Fibroblast of pulmonary artery (primary cell): ENCODE results near the gene ARAF.

ENCODE experiments used
- DNase-seq: peaks from one replicate; pipeline ENCODE4 v3.0.0-alpha.2; 2010; ENCODE audit warnings: low read depth
- H3K4me3 ChIP-seq: replicated peaks from 2 replicates; pipeline ENCODE4 v1.5.1; 2011; ENCODE audit warnings: low read depth, mild to moderate bottlenecking, control low read depth, low read length, moderate library complexity
- TF ChIP-seq, protein P1 (sequence below): IDR thresholded peaks from 2 replicates; pipeline ENCODE4 v1.5.1; 2011; ENCODE audit warnings: mild to moderate bottlenecking, control low read depth, low read length, inconsistent platforms; ENCODE audit errors: missing control alignments

ARAF gene

DNA sequence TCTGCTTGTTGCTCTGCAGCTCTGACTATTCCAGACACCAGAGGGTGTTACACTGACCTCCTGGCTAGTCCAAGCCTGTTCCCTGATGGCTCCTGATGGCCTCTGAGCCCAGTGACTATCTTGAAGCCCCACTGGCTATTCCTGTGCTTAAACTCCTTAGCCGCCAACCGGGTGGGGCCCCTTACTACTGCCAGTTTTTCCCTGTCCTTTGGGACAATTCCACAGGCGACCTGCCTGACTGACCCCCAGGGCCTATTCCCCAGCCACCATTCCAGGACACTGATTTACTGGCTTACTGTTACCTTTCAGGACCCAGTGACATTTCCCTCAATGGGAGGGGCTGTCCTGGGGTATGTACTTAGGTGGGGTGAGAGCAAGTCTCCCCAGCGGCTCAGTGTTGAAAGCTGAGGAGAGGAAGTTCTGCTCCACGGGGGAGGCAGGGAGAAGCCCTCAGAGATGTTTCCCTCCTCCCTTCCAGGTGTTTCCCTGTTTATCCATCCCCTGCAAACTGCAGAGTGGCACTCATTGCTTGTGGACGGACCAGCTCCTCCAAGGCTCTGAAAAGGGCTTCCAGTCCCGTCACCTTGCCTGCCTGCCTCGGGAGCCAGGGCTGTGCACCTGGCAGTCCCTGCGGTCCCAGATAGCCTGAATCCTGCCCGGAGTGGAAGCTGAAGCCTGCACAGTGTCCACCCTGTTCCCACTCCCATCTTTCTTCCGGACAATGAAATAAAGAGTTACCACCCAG lies 25.2 kb downstream of the ARAF start:
- DNase-seq: no peak
- H3K4me3 ChIP-seq: peak overlapping the region; percentile 77
- TF ChIP-seq, protein P1, sequence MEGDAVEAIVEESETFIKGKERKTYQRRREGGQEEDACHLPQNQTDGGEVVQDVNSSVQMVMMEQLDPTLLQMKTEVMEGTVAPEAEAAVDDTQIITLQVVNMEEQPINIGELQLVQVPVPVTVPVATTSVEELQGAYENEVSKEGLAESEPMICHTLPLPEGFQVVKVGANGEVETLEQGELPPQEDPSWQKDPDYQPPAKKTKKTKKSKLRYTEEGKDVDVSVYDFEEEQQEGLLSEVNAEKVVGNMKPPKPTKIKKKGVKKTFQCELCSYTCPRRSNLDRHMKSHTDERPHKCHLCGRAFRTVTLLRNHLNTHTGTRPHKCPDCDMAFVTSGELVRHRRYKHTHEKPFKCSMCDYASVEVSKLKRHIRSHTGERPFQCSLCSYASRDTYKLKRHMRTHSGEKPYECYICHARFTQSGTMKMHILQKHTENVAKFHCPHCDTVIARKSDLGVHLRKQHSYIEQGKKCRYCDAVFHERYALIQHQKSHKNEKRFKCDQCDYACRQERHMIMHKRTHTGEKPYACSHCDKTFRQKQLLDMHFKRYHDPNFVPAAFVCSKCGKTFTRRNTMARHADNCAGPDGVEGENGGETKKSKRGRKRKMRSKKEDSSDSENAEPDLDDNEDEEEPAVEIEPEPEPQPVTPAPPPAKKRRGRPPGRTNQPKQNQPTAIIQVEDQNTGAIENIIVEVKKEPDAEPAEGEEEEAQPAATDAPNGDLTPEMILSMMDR: no peak

GRCh38 chrX:47587091-47587891 lies 26.3 kb downstream of the ARAF start:
- no peak overlapping the region for H3K4me3 ChIP-seq
- DNase-seq: peak; percentile 56
- TF ChIP-seq, protein P1: no peak

- no peak overlapping the region for H3K4me3 ChIP-seq
- TF ChIP-seq, protein P1: no peak
- peak; percentile 54 for DNase-seq
Measured at GRCh38 chrX:47587906-47588735, 27.1 kb downstream of the ARAF start.

- H3K4me3 ChIP-seq: no peak overlapping the region
- TF ChIP-seq, protein P1: no peak
- DNase-seq: no peak
Measured at GRCh38 chrX:47590984-47591383, 30.0 kb downstream of the ARAF start.

- H3K4me3 ChIP-seq: no peak overlapping the region
- no peak for DNase-seq
- TF ChIP-seq, protein P1: no peak
Measured at GRCh38 chrX:47593522-47593921, 32.5 kb downstream of the ARAF start.

DNA sequence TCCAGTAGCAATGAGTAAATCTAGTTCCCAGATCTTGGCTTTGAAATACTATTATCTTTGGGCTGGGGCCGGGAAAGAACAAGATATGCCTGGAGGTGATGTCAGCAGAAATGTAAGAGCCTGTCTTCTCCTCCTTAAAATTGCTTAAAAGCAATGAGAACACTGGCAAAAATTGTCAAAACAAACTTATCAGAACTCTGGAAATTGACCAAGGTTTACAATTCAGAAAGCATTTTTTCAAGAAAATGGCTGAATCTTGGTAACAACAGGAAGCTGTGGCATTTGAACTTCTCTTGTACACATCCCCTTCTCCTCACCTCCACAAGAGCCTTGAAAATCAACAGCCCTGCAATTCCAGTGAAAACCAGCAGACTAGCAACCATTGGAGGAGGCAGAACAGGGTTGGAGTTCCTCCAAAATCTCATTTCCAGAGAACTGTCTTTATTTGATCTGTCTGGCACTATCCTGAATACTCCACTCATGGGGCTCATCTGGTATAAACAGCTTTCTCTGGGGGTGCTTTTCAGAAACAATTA lies 34.8 kb downstream of the ARAF start:
- peak; percentile 94 for DNase-seq
- H3K4me3 ChIP-seq: no peak overlapping the region
- TF ChIP-seq, protein P1: no peak
